Astrocyte (in vitro differentiated cells and primary cell): Measurements from ENCODE around the gene GAMT.

Source experiments
- CTCF ChIP-seq: IDR thresholded peaks from 2 replicates; pipeline ENCODE4 v1.5.1; 2011; ENCODE audit warnings: low read depth, mild to moderate bottlenecking, inconsistent platforms, low read length, moderate library complexity; ENCODE audit not compliant: insufficient read depth
- EZH2 ChIP-seq: IDR thresholded peaks from 2 replicates; pipeline ENCODE4 v1.6.1; 2012; ENCODE audit warnings: mild to moderate bottlenecking, low read length, inconsistent platforms; ENCODE audit not compliant: insufficient read depth

GRCh38 chr19:1397838-1398237 lies 3.5 kb downstream of the GAMT start:
- TF ChIP-seq CTCF (no peak), EZH2 (no peak)
